AG04449 (cell line): Measurements from ENCODE around the gene SH2D5.

Source experiments
- CTCF ChIA-PET: fragments of 350-600 bp; formaldehyde crosslinking; extraction: SDS; loops from one replicate; lab custom pipeline; 2021; ENCODE audit warnings: antibody characterized with exemption; lab: Yijun Ruan, JAX
- POLR2A ChIA-PET: fragments of 400-600, 350-600 bp; formaldehyde crosslinking; extraction: SDS; loops from one replicate; lab custom pipeline; 2020; ENCODE audit warnings: antibody characterized with exemption, inconsistent platforms; lab: Yijun Ruan, JAX
- DNase-seq: peaks from one replicate; pipeline ENCODE4 v3.0.0-alpha.2; 2010; ENCODE audit warnings: low read depth, low spot score
- H3K4me3 ChIP-seq: 2 replicates; pipeline ENCODE4 v1.5.1; 2011; ENCODE audit warnings: low read depth, mild to moderate bottlenecking, control low read depth, low read length
- CTCF ChIP-seq: IDR thresholded peaks from one replicate; pipeline ENCODE4 v1.5.1; 2011; ENCODE audit warnings: mild to moderate bottlenecking, moderate library complexity, low read length, control low read depth, inconsistent platforms; ENCODE audit not compliant: insufficient read depth; ENCODE audit errors: missing control alignments

SH2D5 gene

GRCh38 chr1:20717452-20718342 is 14.8 kb downstream of the SH2D5 start, which contains the start of gene KIF17:
TSS of gene KIF17 (minus strand) at chr1:20718007. CDS start at chr1:20717706, 301 bp downstream.
- no peak for DNase-seq
- CTCF ChIA-PET: interaction anchor here (0.9 to 2.4 kb wide), 5 partner anchors 11 to 21 kb away, joined by 3 to 9 read pairs (median 5); no protein-coding TSS in a partner anchor
- no peak for TF ChIP-seq CTCF
- H3K4me3 ChIP-seq: peak within 1 kb of the TSS; percentile 59
- POLR2A ChIA-PET: no interaction called here

GRCh38 chr1:20716232-20716631 is 16.3 kb downstream of the SH2D5 start:
- no peak overlapping the region for H3K4me3 ChIP-seq
- DNase-seq: no peak
- TF ChIP-seq CTCF: no peak
- POLR2A ChIA-PET: interaction anchor here (0.6 to 0.7 kb wide), 2 partner anchors 18 to 222 kb away, joined by 3 read pairs; no protein-coding TSS in a partner anchor
- CTCF ChIA-PET: interaction anchor here (0.5 to 2.3 kb wide), 4 partner anchors 9 to 479 kb away, joined by 3 to 12 read pairs (median 5); no protein-coding TSS in a partner anchor

- no peak for DNase-seq
- TF ChIP-seq CTCF: no peak
- POLR2A ChIA-PET: no interaction called here
- H3K4me3 ChIP-seq: no peak overlapping the region
- CTCF ChIA-PET: interaction anchor here (2.0 to 2.3 kb wide), 2 partner anchors 8 to 18 kb away, joined by 7 to 12 read pairs; no protein-coding TSS in a partner anchor
Observed at GRCh38 chr1:20715406-20715805, 17.1 kb downstream of the SH2D5 start.

GRCh38 chr1:20713440-20713839 is 19.1 kb downstream of the SH2D5 start:
- ChIA-PET CTCF (interaction anchor here (1.0 kb wide), 1 partner anchor 17 kb away, joined by 3 read pairs; no protein-coding TSS in a partner anchor), POLR2A (no interaction called here)
- TF ChIP-seq CTCF: no peak
- H3K4me3 ChIP-seq: no peak overlapping the region
- no peak for DNase-seq

- CTCF ChIA-PET: interaction anchor here (1.1 kb wide), 1 partner anchor 483 kb away, joined by 3 read pairs; no protein-coding TSS in a partner anchor
- no peak for TF ChIP-seq CTCF
Observed at GRCh38 chr1:20712215-20712577, 20.3 kb downstream of the SH2D5 start.

More at GRCh38 chr1:20712215-20712577, 20.3 kb downstream of the SH2D5 start:
- no peak for DNase-seq
- H3K4me3 ChIP-seq: no peak overlapping the region
- POLR2A ChIA-PET: no interaction called here
